NCI-H446 (cell line): ENCODE data around the gene RABL3.
"Not testable (repeated sequence)": the region's sequence is repeated elsewhere in the genome, so short reads cannot be mapped to it uniquely, and the experiment has no call there.

Experiments
- DNase-seq, 2 experiments: peaks; one replicate each; lab custom pipeline; 2025; lab: John Stamatoyannopoulos, UW

Gene RABL3

DNA sequence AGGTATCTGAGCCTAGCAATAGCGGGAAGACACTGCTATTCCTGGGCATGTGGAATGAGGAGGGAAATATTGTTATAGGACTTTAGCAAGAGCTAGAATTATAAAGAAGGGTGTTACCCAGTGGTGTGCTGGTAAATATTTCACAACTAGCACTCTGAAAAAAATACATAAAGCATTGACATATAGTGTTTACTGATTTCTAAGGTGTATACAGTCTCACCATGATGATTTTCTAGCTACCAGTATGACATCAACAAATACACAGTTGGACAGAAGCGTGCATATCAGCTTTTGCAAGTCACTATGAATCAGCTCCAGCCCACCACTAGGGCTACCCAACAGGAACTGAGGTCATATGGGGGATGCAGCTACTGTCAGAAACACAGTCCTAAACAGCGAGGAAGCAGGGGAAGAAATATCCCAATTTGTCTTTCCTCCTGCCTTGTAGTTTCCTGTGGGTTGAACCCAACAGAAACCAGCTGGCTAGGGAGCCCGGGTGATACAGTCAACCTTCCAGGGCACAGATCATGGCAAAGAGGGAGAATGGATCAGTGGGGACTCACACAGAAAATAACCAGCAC is 99.9 kb downstream of the RABL3 start:
- DNase-seq = no peak

DNA sequence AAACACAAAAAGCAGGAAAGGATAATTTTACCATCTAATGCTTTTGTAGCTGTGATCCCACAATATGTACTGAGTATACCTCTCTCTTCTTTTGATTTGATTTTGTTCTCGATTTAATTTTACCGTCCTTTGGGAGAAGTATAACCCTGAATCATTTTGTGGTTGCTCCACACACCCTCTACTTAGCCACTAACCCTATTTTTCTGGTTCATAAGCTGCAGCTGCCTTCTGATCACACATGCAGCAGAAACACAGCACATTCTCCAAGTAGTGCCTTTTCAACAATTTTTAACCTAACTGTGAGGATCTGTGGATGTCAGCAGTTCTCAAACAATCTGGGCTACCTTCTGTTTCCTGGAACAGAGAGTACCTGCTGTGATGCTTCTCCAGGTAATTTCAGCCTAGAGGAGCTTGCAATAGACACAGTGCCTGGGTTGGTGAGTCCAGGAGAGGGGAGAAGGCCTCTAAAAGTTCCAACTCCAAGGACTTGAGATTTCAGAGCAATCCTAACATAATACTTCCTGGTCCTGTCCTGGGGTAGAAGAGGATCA is 100.5 kb downstream of the RABL3 start:
- DNase-seq = no peak

DNA sequence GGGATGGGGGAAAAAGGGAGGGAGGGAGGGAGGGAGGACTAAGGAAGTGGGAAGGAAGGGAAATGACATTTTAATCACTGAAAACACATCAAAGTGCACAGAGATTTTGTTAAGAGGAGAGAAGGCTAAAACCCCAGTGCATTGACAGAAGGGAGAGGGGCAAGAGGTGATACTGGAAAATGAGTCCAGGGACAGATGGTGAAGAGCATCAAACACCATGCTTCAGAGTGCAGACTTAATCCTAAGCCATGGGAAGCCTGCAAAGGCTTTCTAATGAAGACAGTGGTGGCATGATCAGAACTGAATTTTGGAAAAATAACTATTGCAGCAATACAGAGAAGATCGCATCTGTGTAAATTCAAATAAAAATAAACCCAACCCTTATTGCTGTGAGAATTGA is 102.1 kb downstream of the RABL3 start:
- no peak for DNase-seq

DNA sequence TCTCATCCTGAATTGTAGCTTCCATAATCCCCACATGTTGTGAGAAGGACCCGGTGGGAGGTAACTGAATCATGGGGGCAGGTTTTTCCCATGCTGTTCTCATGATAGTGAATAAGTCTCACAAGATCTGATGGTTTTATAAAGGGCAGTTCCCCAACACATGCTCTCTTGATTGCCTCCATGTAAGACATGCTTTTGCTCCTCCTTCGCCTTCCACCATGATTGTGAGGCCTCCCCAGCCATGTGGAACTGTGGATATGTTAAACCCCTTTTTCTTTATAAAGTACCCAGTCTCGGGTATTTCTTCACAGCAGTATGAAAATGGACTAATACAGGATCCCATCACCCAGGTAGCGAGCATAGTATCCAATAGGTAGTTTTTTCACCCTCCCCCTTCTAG is 103.5 kb downstream of the RABL3 start:
- DNase-seq = not testable (repeated sequence)

DNA sequence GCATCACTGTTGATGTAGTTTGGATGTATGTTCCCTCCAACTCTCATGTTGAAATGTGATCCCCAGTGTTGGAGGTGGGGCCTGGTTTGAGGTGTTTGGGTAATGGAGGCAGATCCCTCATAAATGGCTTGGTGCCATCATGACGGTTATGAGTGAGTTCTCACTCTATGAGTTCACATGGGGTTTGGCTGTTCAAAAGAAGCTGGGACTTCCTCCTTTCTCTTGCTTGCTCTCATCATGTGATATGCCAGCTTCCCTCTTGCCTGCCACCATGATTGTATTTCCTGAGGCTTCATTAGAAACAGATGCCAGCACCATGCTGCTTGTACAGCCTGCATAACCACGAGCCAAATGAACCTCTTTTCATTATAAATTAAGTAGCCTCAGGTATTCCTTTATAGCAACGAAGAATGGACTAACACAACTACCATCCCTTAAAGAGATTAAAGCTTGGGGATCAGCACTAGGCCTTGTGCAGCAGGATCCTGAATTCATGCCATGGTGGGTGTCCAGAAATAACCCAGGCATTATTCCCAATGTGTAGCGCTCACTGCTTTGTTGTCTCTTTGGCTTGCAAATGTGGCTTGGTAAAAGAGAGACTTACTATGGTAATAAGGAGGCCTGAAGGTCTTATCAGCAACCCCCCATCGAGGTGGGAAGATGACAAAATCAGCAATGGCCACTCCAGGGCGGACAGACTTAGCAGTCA is 104.3 kb downstream of the RABL3 start:
- no peak for DNase-seq

DNA sequence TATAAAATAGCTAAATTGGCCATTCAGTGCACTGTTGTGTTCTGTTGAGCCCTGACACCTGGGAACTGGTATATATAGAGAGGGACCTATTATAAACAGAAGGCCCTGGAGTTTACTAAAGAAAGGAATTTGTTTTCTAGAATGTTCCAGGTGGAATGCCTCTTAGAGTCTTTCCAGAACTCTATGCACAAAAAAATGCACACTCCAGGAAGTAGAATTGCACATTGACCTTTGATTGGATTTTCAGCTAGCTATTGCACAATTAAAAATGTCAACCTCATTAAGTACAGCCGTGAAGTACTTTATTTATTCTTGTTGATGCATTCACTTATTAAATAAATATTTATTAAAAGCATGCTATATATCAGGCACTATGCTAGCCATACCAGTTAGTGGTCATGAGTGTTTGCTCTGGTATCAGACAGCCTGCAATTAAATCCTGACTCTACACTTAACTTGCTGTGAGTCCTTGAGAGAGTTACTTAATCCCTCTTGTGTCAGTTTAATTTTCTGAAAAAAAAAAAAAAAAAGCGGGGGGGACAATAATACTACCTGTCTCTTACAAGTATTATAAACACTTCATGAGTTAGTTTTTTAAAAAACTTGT is 105.4 kb downstream of the RABL3 start:
- no peak for DNase-seq
